ELF-1 (cell line): ENCODE results near the gene SYT2.
"Not testable (repeated sequence)": the region's sequence is repeated elsewhere in the genome, so short reads cannot be mapped to it uniquely, and the experiment has no call there.

Experiments used
- DNase-seq: peaks from one replicate; pipeline ENCODE4 v3.0.0-alpha.2; 2016; ENCODE audit warnings: low read depth, low spot score

SYT2 gene

GRCh38 chr1:202624088-202624780, 86.0 kb downstream of the SYT2 start:
- no peak for DNase-seq

DNA sequence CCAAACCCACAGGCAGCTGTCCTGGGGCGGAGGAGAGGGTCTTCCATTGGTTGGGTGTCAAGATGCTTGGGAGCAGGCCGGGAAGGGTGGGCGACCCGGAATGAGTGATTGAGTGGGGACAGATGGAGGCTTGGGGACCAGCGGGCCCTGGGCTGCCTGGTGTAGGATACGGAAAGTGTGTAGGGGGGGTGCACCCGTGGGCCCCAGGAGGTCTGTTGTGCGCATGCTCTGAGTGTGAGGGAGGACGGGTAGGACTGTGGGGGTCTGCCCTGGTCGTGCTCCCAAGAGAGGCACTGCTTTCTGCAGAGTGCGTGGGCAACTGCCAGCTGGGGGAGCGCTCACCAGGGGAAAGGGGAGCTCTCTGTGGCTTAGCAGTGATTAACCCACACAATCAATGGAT, 86.8 kb downstream of the SYT2 start:
- not testable (repeated sequence) for DNase-seq

DNA sequence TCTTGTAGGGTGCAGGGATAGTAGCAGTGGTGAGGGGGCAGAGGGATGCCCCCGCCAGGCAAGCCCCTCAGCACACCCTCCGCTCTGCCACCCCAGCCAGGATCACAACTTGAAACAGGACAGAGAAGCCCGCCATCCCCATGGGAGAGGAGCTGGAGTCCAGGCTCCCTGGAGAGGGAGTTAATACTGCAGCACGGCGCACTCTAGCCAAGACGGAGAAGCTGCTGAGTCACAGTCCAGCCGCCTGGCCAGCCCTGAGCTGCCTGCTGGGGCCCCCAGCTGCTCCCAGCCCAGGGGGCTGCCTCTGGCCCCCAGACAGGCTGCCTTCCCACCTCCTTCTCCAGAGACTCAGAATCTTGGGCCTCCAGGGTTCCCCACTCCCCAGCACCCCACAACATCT, 87.2 kb downstream of the SYT2 start:
- DNase-seq = peak; percentile 68

DNA sequence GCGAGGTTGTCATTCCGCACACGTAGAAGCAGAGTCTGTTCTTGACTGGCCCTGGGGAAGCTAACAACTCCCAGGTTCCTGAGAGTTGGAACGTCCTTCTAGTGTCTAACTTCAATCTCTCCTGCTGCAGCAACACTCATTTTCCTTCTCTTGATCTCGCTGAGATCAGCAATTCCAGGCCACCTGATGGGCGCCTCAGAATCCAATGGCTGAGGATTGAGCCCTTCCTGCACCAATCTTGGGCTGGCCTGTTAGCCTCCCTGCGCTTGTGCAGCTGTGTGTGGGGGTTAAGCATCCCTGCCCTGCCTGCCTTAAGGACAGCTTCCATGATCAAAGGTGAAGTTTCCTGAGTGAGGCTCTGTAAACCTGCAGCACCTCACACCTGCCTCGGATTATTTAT, 87.9 kb downstream of the SYT2 start:
- DNase-seq = no peak

GRCh38 chr1:202621446-202621845, 88.8 kb downstream of the SYT2 start:
- no peak for DNase-seq

- DNase-seq = not testable (repeated sequence)
Observed at GRCh38 chr1:202620036-202620435, 90.2 kb downstream of the SYT2 start.

DNA sequence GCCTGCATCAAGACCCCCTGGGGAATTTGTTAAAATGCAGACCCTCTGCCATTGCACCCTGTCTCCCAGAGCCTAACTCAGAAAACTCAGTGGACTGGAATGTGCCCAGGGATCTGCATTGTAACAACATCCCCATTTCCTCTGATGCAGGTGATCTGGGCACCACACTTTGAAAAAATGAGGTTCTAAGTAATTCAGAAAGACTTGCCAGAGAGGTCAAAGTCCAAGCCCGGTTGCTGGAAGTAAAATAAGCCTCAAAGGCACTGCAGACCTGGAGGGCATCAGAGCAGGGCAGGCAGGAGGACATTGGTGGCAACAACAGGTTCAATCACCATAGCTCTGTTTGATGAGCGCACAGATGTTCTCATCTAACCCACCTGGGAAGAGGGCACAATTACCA, 90.7 kb downstream of the SYT2 start:
- no peak for DNase-seq

DNA sequence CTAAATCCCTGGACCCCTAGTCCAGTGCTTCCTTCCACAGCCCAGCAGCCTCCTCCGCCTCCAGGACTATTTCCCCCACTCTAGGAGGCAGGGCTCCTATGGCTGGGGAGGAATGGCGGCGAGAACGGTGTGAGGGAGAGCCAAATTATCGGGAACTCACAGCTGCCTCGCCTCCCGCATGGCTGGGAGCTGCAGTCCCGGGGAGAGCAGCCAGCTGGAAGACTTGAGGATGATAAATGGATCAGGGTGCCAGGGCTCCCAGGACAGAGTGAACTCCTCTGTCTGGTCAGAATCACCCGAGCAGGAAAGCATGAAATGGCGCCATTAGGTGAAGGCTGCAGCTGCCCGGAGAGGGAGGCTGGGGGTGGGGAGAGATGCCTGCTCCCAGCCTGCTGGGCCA, 91.2 kb downstream of the SYT2 start:
- not testable (repeated sequence) for DNase-seq

GRCh38 chr1:202616355-202616915, 93.8 kb downstream of the SYT2 start:
- DNase-seq = no peak

DNA sequence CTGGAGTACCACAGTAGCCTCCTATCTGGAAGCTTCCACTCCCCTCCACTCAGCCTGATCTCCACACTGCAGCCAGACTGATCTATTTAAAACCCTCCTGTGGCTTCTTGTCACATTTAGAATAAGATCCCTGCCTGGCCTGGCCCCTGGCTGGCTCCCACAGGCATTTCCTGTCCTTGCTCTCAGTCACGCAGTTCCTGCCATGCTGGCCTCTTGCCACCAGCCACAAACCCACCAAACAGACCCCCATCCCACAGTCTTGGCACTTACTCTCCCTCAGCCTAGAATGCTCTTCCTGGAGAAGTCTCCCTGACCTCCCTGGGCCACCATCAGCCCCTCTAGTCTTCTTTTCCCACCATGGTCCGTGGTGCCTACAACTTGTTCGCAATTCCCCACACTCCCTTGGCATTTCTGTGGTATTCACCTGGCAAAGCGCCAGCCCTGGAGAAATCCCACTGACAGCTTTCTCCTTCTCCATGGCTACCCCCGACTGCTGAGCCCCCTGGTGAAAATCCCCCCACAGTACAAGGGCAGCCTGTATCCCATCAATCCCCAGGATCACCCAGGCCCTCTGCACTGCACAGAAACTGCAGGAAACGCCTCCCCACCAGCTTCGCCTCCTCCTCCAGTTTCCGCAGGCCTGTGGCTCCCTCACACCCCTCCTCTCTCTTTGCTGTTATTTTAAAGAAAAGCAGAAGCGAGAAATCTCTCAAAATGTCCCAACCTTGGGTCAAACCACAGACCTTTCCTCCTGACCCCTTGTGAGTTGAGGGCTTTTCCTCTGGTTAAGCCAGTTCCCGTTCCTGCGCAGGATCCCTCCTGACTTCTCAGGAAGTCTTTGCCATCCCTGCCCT, 94.5 kb downstream of the SYT2 start:
- no peak for DNase-seq

GRCh38 chr1:202615208-202615500, 95.1 kb downstream of the SYT2 start:
- DNase-seq = not testable (repeated sequence)

- not testable (repeated sequence) for DNase-seq
Observed at GRCh38 chr1:202614363-202615207, 95.7 kb downstream of the SYT2 start.

GRCh38 chr1:202613571-202613970, 96.7 kb downstream of the SYT2 start:
- no peak for DNase-seq

DNA sequence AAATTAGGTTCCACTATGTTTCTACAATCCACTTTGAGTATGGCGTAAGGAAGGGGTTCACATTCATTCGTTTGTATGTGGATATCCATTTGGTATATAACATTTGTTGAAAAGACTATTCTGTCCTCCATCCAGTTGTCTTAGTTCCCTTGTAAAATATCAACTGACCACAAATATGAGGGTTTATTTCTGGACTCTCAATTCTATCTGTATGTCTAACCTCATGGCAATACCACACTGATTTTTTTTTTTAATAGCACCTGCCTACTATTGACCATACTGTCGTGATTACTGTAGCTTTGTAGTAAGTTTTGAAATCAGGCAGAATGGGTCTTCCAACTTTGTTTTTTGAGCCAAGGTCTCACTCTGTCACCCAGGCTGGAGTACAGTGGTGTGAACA, 98.2 kb downstream of the SYT2 start:
- not testable (repeated sequence) for DNase-seq

DNA sequence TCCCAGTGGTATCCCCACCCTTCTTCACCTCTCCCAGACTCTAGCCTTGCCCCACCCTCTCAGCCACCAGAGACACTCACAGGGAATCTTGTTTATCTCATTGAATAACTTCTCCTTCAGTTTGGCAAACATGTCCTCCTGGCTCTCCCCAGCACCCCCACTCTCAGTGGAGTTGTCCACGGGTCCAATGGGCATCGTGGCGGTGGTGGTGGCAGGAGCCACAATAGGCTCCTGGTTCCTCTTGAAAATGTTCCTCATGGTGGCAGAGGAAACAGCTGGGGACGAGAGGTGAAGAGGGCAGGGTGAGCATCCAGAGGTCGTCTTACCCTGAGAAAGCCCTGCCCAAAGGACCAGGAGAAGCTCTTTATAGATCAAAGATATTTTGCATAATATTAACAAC, 104.7 kb downstream of the SYT2 start:
- no peak for DNase-seq

DNA sequence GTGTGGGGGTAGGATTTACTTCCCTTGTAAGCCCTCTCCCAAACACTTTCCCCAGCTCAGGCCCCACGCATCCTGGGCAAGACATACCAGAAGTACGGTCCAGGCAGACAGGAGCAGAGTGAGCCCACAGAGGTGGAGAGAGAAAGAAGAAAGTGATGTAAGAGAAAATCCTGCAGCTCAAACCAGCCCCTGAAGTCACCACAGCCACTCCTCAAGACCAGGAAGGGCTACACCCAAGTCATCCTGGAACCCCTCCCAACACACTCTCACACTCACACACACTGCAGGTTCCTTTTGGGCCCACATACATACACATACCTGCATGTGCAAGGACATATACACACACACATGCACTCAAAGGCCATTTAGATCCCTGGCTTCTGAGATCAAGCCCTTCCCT, 106.8 kb downstream of the SYT2 start:
- no peak for DNase-seq

DNA sequence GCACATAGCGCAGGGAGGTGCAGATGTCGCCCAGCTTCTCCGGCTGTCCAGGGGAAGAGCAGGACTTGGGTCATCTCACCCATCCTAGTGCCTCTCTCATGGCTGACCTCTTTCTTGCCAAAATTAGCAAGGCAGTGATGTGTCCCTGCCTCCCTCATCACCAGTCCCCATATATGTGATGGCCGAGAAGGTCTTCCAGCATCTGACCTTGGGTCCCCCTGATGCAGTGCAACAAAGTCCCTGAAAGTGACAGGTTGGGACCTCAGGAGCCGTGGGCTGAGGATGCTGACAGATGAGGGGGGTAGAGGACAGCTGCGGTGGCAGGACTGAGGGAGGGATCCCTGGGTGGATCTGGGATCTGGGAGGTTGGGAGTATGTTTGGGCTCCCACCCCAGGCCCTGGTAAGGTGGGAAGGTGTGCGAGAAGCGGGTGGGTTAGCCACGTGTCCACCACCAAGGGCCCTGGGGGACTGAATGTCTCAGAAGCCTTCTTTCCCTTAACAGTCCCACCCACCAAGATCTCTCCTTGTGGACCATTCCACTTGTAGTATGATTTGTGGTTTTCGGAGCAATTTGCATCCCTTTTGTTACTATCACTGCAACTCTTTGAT, 109.7 kb downstream of the SYT2 start:
- DNase-seq = no peak

DNA sequence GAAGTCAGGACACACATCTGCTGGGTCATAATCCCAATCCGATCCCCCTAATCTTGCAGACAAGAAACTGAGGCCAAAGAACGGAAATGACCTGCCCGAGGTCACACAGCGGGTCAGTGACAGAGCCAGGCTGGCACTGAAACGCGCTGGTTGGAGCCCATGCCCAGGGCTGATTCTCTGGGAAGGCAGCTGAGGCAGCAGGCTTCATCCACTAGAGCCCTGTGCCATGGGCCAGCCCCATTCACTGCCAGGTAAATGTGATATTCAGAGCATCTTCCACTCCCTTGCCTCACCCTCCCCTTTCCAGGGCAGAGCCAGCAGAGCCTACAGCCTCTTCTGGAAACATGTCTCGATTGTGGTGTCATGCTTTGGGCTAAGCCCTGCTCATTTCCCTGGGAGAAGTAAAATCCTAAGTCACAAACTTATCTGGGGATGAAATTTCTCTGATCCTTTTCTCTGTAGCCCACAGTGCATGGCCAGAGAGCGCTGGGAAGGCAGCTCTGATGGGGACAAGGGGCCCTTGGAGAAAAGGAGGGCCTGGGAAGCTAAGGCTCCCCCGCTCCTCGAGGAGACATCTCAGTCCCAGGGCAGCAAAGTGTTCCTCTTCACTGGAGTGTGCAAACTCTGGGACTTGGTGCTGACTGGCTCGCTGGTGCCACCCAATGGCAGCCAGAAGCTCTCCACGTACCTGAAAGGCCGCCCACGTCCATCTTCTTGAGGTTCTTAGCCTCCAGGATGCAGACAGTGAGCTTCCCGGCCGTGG, 110.4 kb downstream of the SYT2 start:
- peak; percentile 78 for DNase-seq

DNA sequence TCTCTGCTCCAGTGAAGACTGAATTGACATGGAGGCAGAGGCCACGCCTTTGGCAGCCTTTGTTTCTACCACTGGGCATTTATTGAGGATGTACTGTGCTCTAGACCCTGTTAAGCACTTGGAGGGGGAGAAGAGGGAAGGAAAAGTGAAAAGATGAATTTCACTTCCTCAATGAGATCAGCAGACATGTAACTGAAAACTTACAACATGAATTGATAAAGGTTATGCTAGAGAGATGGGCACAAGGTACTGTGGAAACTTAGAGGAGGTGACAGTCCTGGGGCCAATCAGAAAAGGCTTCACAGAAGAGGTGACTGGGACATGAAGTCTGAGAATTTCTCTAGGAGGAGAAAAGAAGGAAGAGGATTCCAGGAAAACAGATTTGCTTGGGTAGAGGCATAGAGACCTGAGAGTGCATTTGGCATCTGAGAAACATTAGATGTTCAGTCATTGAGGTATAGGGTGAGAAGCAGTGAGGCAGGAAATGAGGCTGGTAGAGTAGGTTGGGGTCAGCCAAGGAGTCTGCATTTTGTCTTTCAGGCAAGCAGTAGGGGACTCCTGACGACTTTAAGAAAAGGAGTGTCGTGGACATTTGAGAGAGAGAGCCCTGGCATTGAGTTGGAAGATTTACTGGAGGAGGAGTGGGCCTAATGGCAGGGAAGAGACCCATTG, 113.0 kb downstream of the SYT2 start:
- no peak for DNase-seq

GRCh38 chr1:202596638-202597037, 113.6 kb downstream of the SYT2 start:
- DNase-seq = no peak
